GM12873 (cell line): ENCODE measurements around the gene NOL11.

Source experiments
- TF ChIP-seq, protein P1 (sequence below): IDR thresholded peaks from 2 replicates; pipeline ENCODE4 v1.5.1; 2012; ENCODE audit warnings: low read depth, mild to moderate bottlenecking, moderate library complexity, low read length, control low read depth; ENCODE audit not compliant: insufficient read depth; ENCODE audit errors: missing control alignments

The NOL11 gene

GRCh38 chr17:67785504-67785903 is 67.8 kb downstream of the NOL11 start:
- TF ChIP-seq, protein P1, sequence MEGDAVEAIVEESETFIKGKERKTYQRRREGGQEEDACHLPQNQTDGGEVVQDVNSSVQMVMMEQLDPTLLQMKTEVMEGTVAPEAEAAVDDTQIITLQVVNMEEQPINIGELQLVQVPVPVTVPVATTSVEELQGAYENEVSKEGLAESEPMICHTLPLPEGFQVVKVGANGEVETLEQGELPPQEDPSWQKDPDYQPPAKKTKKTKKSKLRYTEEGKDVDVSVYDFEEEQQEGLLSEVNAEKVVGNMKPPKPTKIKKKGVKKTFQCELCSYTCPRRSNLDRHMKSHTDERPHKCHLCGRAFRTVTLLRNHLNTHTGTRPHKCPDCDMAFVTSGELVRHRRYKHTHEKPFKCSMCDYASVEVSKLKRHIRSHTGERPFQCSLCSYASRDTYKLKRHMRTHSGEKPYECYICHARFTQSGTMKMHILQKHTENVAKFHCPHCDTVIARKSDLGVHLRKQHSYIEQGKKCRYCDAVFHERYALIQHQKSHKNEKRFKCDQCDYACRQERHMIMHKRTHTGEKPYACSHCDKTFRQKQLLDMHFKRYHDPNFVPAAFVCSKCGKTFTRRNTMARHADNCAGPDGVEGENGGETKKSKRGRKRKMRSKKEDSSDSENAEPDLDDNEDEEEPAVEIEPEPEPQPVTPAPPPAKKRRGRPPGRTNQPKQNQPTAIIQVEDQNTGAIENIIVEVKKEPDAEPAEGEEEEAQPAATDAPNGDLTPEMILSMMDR = no peak
